ENCODE data around the gene PDCD6IP.

Gene PDCD6IP

GRCh38 chr3:33798418-33799201 is at the start of gene PDCD6IP (continued):
- 0 out of 2 replicates have a peak, but pooled peaks have one; percentile 27 for TF ChIP-seq TSHZ1 (tag by site-specific recombination; IDR thresholded peaks at IDR 0.05; ENCODE audit: borderline replicate concordance)
- peak; percentile 87 for TF ChIP-seq ZNF610 (tag by site-specific recombination; IDR thresholded peaks at IDR 0.05; ENCODE audit: borderline replicate concordance)
- no peak for TF ChIP-seq ZNF350 (tag by site-specific recombination; IDR thresholded peaks at IDR 0.05)
- no peak for TF ChIP-seq ZNF211 (tag by site-specific recombination; IDR thresholded peaks at IDR 0.05; ENCODE audit: low read depth)
- TF ChIP-seq ZNF664 (tag by site-specific recombination; IDR thresholded peaks at IDR 0.05), result no peak
- peak; percentile 69 for TF ChIP-seq YY1 (tag by site-specific recombination; IDR thresholded peaks at IDR 0.05)
- no peak for TF ChIP-seq SETDB1 (IDR thresholded peaks at IDR 0.05; ENCODE audit: insufficient read length, low read length)
- no peak for TF ChIP-seq ZNF704 (tag by site-specific recombination; IDR thresholded peaks at IDR 0.05)
- peak; percentile 84; the same call in 1 of the 2 replicates for TF ChIP-seq KLF17 (tag by site-specific recombination; IDR thresholded peaks at IDR 0.05)
- TF ChIP-seq ZNF621 (tag by site-specific recombination; IDR thresholded peaks at IDR 0.05), result no peak
- TF ChIP-seq YY2 (tag by site-specific recombination; IDR thresholded peaks at IDR 0.05), result 0 out of 2 replicates have a peak, but pooled peaks have one; percentile 37
- TF ChIP-seq ZNF146 (tag by site-specific recombination; IDR thresholded peaks at IDR 0.05), result peak; percentile 58; the same call in 1 of the 2 replicates
- TF ChIP-seq GFI1B (tag by site-specific recombination; IDR thresholded peaks at IDR 0.05), result no peak
- TF ChIP-seq ZBTB26 (tag by site-specific recombination; optimal IDR thresholded peaks at IDR 0.05), result peak; percentile 93
- TF ChIP-seq ZNF571 (tag by site-specific recombination; IDR thresholded peaks at IDR 0.05), result no peak
- no peak for TF ChIP-seq ZNF311 (tag by site-specific recombination; IDR thresholded peaks at IDR 0.05; ENCODE audit: borderline replicate concordance)
- TF ChIP-seq ZNF138 (tag by site-specific recombination; IDR thresholded peaks at IDR 0.05; ENCODE audit: borderline replicate concordance), result no peak
- TF ChIP-seq SCRT1 (tag by site-specific recombination; IDR thresholded peaks at IDR 0.05; ENCODE audit: borderline replicate concordance), result no peak
- TF ChIP-seq ZNF560 (tag by site-specific recombination; IDR thresholded peaks at IDR 0.05; ENCODE audit: borderline replicate concordance), result no peak
- TF ChIP-seq ZNF335 (tag by site-specific recombination; conservative IDR thresholded peaks at IDR 0.05), result peak; percentile 87
- no peak; the same call in 1 of the 2 replicates for TF ChIP-seq TRIM28 (IDR thresholded peaks at IDR 0.05; ENCODE audit: borderline replicate concordance, low read length)
- no peak for TF ChIP-seq ZNF114 (tag by site-specific recombination; IDR thresholded peaks at IDR 0.05)
- TF ChIP-seq ZNF24 (tag by site-specific recombination; IDR thresholded peaks at IDR 0.05), result peak; percentile 72; the same call in 1 of the 2 replicates
- no peak for TF ChIP-seq ZNF488 (tag by site-specific recombination; IDR thresholded peaks at IDR 0.05)
- no peak for TF ChIP-seq HOXD13 (CRISPR knock-in tag; IDR thresholded peaks at IDR 0.05; ENCODE audit: borderline replicate concordance)
- TF ChIP-seq ZNF529 (tag by site-specific recombination; IDR thresholded peaks at IDR 0.05; ENCODE audit: insufficient replicate concordance), result no peak
- no peak for TF ChIP-seq ZSCAN18 (tag by site-specific recombination; IDR thresholded peaks at IDR 0.05)
- TF ChIP-seq GLIS2 (tag by site-specific recombination; IDR thresholded peaks at IDR 0.05), result peak; percentile 37
- TF ChIP-seq ZBTB8A (tag by site-specific recombination; IDR thresholded peaks at IDR 0.05), result no peak; the same call in 1 of the 2 replicates
- no peak for TF ChIP-seq ZNF596 (tag by site-specific recombination; IDR thresholded peaks at IDR 0.05)
- TF ChIP-seq ZNF391 (tag by site-specific recombination; IDR thresholded peaks at IDR 0.05; ENCODE audit: borderline replicate concordance, low read depth), result peak; percentile 58; the same call in 1 of the 2 replicates
